OCI-LY1 (cell line): ENCODE measurements around the gene RNU6-9.

ENCODE experiments used
- H2AFZ ChIP-seq: fragments of 200-600 bp; sonication (generic), shearing (Covaris generic); 2 replicates; pipeline ENCODE4 v1.6.0; 2014; ENCODE audit warnings: antibody characterized with exemption, mild to moderate bottlenecking, low read length
- H3F3A ChIP-seq: fragments of 200-600 bp; sonication (generic), shearing (Covaris generic); 2 replicates; pipeline ENCODE4 v1.6.0; 2014; ENCODE audit warnings: mild to moderate bottlenecking, antibody characterized with exemption, low read length, moderate library complexity; ENCODE audit not compliant: insufficient read depth
- H3K27ac ChIP-seq: fragments of 200-600 bp; sonication (generic); 2 replicates; pipeline ENCODE4 v1.5.1; 2014; ENCODE audit warnings: low read length, mixed run types, mild to moderate bottlenecking, low read depth; ENCODE audit not compliant: poor library complexity, severe bottlenecking
- H3K27me3 ChIP-seq: fragments of 200-600 bp; sonication (generic); 2 replicates; pipeline ENCODE4 v1.6.0; 2014; ENCODE audit warnings: antibody characterized with exemption, mild to moderate bottlenecking, low read length, moderate library complexity; ENCODE audit not compliant: insufficient read depth
- H3K36me3 ChIP-seq: fragments of 200-600 bp; sonication (generic); 2 replicates; pipeline ENCODE4 v1.6.1; 2014; ENCODE audit warnings: mild to moderate bottlenecking, antibody characterized with exemption, low read length, moderate library complexity, mixed read lengths; ENCODE audit not compliant: insufficient read depth
- H3K4me1 ChIP-seq: fragments of 200-600 bp; sonication (generic); 2 replicates; pipeline ENCODE4 v1.5.1; 2014; ENCODE audit warnings: mild to moderate bottlenecking, low read length, moderate library complexity; ENCODE audit not compliant: insufficient read depth, severe bottlenecking
- H3K4me2 ChIP-seq: fragments of 200-600 bp; sonication (generic), shearing (Covaris generic); 2 replicates; pipeline ENCODE4 v1.6.1; 2014; ENCODE audit warnings: low read length
- H3K4me3 ChIP-seq: fragments of 200-600 bp; sonication (generic); 2 replicates; pipeline ENCODE4 v1.5.1; 2014; ENCODE audit warnings: low read length, low read depth, mild to moderate bottlenecking, mixed read lengths; ENCODE audit not compliant: poor library complexity, severe bottlenecking
- H3K79me2 ChIP-seq: fragments of 200-600 bp; shearing (Covaris generic); 2 replicates; pipeline ENCODE4 v1.6.1; 2016; ENCODE audit warnings: mixed run types, low read length, mixed read lengths; ENCODE audit not compliant: insufficient read depth
- H3K9ac ChIP-seq: fragments of 200-600 bp; sonication (generic), shearing (Covaris generic); 2 replicates; pipeline ENCODE4 v1.6.1; 2014; ENCODE audit warnings: mild to moderate bottlenecking, low read length, mixed read lengths
- H3K9me2 ChIP-seq: fragments of 200-600 bp; sonication (generic), shearing (Covaris generic); 2 replicates; pipeline ENCODE4 v1.6.1; 2014; ENCODE audit warnings: low read depth, mild to moderate bottlenecking, low read length, mixed read lengths
- H3K9me3 ChIP-seq: fragments of 200-600 bp; shearing (Covaris generic); 2 replicates; pipeline ENCODE4 v1.6.1; 2014; ENCODE audit warnings: low read length, mixed read lengths
- H4K20me1 ChIP-seq: fragments of 200-600 bp; sonication (generic), shearing (Covaris generic); 2 replicates; pipeline ENCODE4 v1.6.0; 2016; ENCODE audit warnings: mild to moderate bottlenecking, low read length; ENCODE audit not compliant: insufficient read depth
- EZH2 ChIP-seq: fragments of 200-600 bp; sonication (generic), shearing (Covaris generic); IDR thresholded peaks from 2 replicates; pipeline ENCODE4 v1.8.0; 2017; ENCODE audit warnings: borderline replicate concordance, mixed run types, mild to moderate bottlenecking, antibody characterized with exemption, low read length, moderate library complexity, mixed read lengths
- TF ChIP-seq, protein P1 (sequence below): fragments of 200-600 bp; sonication (generic), shearing (Covaris generic); IDR thresholded peaks from 2 replicates; pipeline ENCODE4 v1.5.1; 2017; ENCODE audit warnings: mild to moderate bottlenecking, antibody characterized with exemption, low read length, moderate library complexity, mixed read lengths

The RNU6-9 gene

DNA sequence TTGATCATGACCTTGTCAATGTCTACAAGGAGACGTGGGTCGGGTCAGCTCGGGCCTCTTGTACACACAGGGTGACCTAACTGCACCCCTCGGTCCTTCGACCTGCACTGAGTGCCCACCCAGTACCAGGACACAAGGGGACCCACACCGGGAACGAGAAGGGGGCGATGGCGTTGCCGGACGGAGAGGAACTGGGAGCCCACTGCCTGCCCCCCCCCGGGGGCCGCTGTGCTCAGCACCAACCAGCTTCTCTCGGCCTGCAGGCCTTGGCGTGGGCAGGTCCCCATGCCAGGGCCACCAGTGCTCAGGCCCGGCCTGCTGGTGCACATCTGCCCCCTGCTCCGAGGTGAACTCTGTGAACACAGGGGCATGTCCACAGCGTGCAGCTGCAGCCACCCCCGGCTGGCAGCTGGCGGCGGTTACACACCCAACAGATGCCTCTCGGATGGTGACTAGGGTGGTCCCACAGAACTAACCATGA, 19.7 kb upstream of the RNU6-9 start:
- H3K79me2 ChIP-seq: no peaks in the 10 kb centered on the region
- H3K4me1 ChIP-seq: peaks cover 17% of the 10 kb centered on the region
- TF ChIP-seq, protein P1, sequence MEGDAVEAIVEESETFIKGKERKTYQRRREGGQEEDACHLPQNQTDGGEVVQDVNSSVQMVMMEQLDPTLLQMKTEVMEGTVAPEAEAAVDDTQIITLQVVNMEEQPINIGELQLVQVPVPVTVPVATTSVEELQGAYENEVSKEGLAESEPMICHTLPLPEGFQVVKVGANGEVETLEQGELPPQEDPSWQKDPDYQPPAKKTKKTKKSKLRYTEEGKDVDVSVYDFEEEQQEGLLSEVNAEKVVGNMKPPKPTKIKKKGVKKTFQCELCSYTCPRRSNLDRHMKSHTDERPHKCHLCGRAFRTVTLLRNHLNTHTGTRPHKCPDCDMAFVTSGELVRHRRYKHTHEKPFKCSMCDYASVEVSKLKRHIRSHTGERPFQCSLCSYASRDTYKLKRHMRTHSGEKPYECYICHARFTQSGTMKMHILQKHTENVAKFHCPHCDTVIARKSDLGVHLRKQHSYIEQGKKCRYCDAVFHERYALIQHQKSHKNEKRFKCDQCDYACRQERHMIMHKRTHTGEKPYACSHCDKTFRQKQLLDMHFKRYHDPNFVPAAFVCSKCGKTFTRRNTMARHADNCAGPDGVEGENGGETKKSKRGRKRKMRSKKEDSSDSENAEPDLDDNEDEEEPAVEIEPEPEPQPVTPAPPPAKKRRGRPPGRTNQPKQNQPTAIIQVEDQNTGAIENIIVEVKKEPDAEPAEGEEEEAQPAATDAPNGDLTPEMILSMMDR: no peak
- TF ChIP-seq EZH2: no peak
- H3K36me3 ChIP-seq: peaks cover 15% of the 10 kb centered on the region
- no peaks in the 10 kb centered on the region for H4K20me1 ChIP-seq
- H3K9me3 ChIP-seq: no peaks in the 10 kb centered on the region
- no peaks in the 10 kb centered on the region for H3K27me3 ChIP-seq
- H3K4me3 ChIP-seq: peak overlapping the region; percentile 12
- H2AFZ ChIP-seq: no peak overlapping the region
- H3F3A ChIP-seq: no peaks in the 10 kb centered on the region
- H3K9me2 ChIP-seq: no peaks in the 10 kb centered on the region
- H3K9ac ChIP-seq: no peak overlapping the region
- H3K27ac ChIP-seq: no peak overlapping the region
- H3K4me2 ChIP-seq: peak overlapping the region; percentile 20; the same call in 1 of the 2 replicates

GRCh38 chr19:875265-875879, 17.9 kb upstream of the RNU6-9 start:
- no peaks in the 10 kb centered on the region for H3K79me2 ChIP-seq
- H3K4me2 ChIP-seq: no peak overlapping the region
- TF ChIP-seq, protein P1: no peak
- TF ChIP-seq EZH2: no peak
- H3K4me3 ChIP-seq: no peak overlapping the region
- peaks cover 4% of the 10 kb centered on the region; the same call in 1 of the 2 replicates for H3K36me3 ChIP-seq
- H3K27ac ChIP-seq: peak overlapping the region; percentile 42
- no peaks in the 10 kb centered on the region for H3K27me3 ChIP-seq
- H3K9ac ChIP-seq: no peak overlapping the region
- no peaks in the 10 kb centered on the region for H3F3A ChIP-seq
- no peaks in the 10 kb centered on the region for H4K20me1 ChIP-seq
- no peaks in the 10 kb centered on the region for H3K9me2 ChIP-seq
- H3K4me1 ChIP-seq: peaks cover 17% of the 10 kb centered on the region
- no peak overlapping the region for H2AFZ ChIP-seq
- H3K9me3 ChIP-seq: no peaks in the 10 kb centered on the region

DNA sequence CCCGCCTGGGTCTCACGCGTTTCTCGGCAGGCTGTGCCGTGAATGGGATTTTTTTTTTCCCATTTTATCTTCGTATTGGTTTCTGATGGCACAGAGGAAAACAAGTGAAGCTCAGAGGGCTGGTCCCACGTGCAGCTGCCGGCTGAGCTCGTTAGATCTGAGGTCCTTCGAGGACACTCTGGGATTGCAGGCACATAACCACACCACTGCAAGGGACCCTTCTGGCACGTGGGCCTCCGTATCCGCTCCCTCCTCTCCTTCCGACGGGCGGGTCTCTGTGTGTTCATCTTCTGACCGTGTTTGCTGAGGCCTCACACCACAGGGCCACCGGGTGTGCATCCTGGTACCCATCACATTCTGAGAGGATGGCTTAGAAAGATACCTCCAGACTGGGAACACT, 17.2 kb upstream of the RNU6-9 start:
- Histone ChIP-seq H3K4me2 (no peak overlapping the region), H2AFZ (no peak overlapping the region), H3K27ac (no peak overlapping the region), H3K9ac (no peak overlapping the region), H3K27me3 (no peaks in the 10 kb centered on the region), H3F3A (no peaks in the 10 kb centered on the region), H3K4me3 (no peak overlapping the region), H3K9me3 (no peaks in the 10 kb centered on the region), H3K36me3 (peaks cover 5% of the 10 kb centered on the region), H3K79me2 (no peaks in the 10 kb centered on the region), H3K9me2 (no peaks in the 10 kb centered on the region), H4K20me1 (no peaks in the 10 kb centered on the region), H3K4me1 (peaks cover 17% of the 10 kb centered on the region)
- TF ChIP-seq, protein P1: no peak
- no peak for TF ChIP-seq EZH2
